Heart left ventricle (tissue), 16 donors: ENCODE measurements around the gene LITAF. TPM values are rescaled to one million over a fixed set of nuclear protein-coding genes. Genes with fewer than 3 reads are reported as not detected.

Experiments used
- ATAC-seq, 4 donors: fragments of 200-7000 bp; cut with Tn5 transposase; one replicate each; pipeline ENCODE4 v1.9.1; 2020 to 2022; ENCODE audit warnings: moderate library complexity in 4 of 4, mild to moderate bottlenecking in 3 of 4, moderate number of reproducible peaks in 1 of 4
- DNase-seq, 5 donors: peaks; one replicate each; pipeline ENCODE4 v3.0.0-alpha.2; 2020
- H3K27ac ChIP-seq, 12 donors: fragments of 200-600 bp; sonication (generic) in 4 of 12; one replicate each; pipeline versions ENCODE4 v1.5.0 to v1.8.0; 2016 to 2022; ENCODE audit warnings: mild to moderate bottlenecking in 2 of 12
- H3K27me3 ChIP-seq, 9 donors: fragments of 200-600 bp; sonication (generic) in 2 of 9; one replicate each; pipeline versions ENCODE4 v1.5.1 to v1.8.0; 2016 to 2022; ENCODE audit warnings: mild to moderate bottlenecking in 3 of 9
- H3K36me3 ChIP-seq, 9 donors: fragments of 200-600 bp; sonication (generic) in 2 of 9; one replicate each; pipeline versions ENCODE4 v1.5.0 to v1.8.0; 2018 to 2022; ENCODE audit warnings: mild to moderate bottlenecking in 2 of 9
- H3K4me1 ChIP-seq, 12 donors: fragments of 200-600 bp; sonication (generic) in 4 of 12; one replicate each; pipeline versions ENCODE4 v1.5.0 to v1.8.0; 2016 to 2022; ENCODE audit warnings: mild to moderate bottlenecking in 3 of 12
- H3K4me3 ChIP-seq, 12 donors: fragments of 200-600 bp; sonication (generic) in 4 of 12; one replicate each; pipeline versions ENCODE4 v1.5.0 to v1.8.0; 2017 to 2022; ENCODE audit warnings: mild to moderate bottlenecking in 9 of 12, moderate library complexity in 4 of 12
- H3K9me3 ChIP-seq, 12 donors: fragments of 200-600 bp; sonication (generic) in 4 of 12; one replicate each; pipeline versions ENCODE4 v1.5.0 to v1.8.0; 2016 to 2022; ENCODE audit warnings: mild to moderate bottlenecking in 1 of 12
- POLR2A ChIP-seq, 2 donors: fragments of 450-650 bp; IDR thresholded peaks; one replicate each; pipeline ENCODE4 v1.6.1; 2017; ENCODE audit warnings: antibody characterized with exemption in 2 of 2, mild to moderate bottlenecking in 2 of 2, moderate library complexity in 2 of 2
- WGBS, 4 donors: extraction: QIAGEN DNeasy Blood & Tissue Kit in 2 of 4; methylation state at CpG; one replicate each; pipeline versions ENCODE4 v1.1.5 to v1.1.7; 2013 to 2018; 5-methylcytosine and 5-hydroxymethylcytosine counted together
- intact Hi-C, 10 donors: fragments of 100-400 bp; cut with DNase I; formaldehyde crosslinking; loops; one replicate each; pipeline versions ENCODE4 v1.11.1 to v1.14.2; 2022
- polyA plus RNA-seq, 2 donors: library from polyadenylated mRNA; stranded (reverse); fragments of 200-250 nt; gene quantifications; one replicate each; pipeline ENCODE4 v1.2.3, GENCODE V29; 2013
- total RNA-seq, 9 donors: library from RNA; depleted of rRNA in 2 of 9; stranded (reverse); fragments of >200 nt in 2 of 9; fragmentation: NEBNext Ultra II Directional in 3 of 9; extraction: Animal tissue kit (Norgen Biotek cat#: 25700) in 3 of 9; gene quantifications; one replicate each; pipeline versions ENCODE4 v1.1.0 to v1.2.4, GENCODE V29; 2016 to 2023
- TF ChIP-seq, protein P1 (sequence below), 12 donors: fragments of 200-600 bp; sonication (generic) in 4 of 12; IDR thresholded peaks; one replicate each; pipeline versions ENCODE4 v1.5.0 to v1.8.0; 2018 to 2022; ENCODE audit warnings: antibody characterized with exemption in 12 of 12, mild to moderate bottlenecking in 5 of 12
- donor health status: ischemic (EF 13 %, LVEDD 7.1; RV severe dilation, severe dysfunction).
- donor health status: healthy with polysubstance abuse.
- donor health status: DM: no; HTN: yes; CAD: no.
- donor health status: DM: no; HTN: no; CAD: no.
- donor health status: ischemic (EF 25% LVEDD 6.9; RV normal size, moderate dysfunction).
- donor health status: ischemic (EF 25% LVEDD 5.7; RV mildly dilated, moderate dysfunction).
- donor health status: healthy.
- donor health status: DM: yes; HTN: yes; CAD: no.
- donor health status: ischemic (EF 35%, LVEDD 5.7; RV mildly dilated, moderate dysfunction).
- donor health status: nonischemic (EF 11% LVEDD 7.7; RV severe dilation, severe dysfunction).
- donor health status: DM: yes; HTN: yes; CAD: no.
- donor health status: PGD.
- donor health status: ischemic (EF 29% LVEDD 5.4; RV normal size, mild dysfunction).
- donor health status: nonischemic (EF 23%, LVEDD 6.1; RV moderate dilation, normal function).

The LITAF gene
- total and polyA plus RNA-seq, 11 donors = 12.2 to 133 (median 46.5) TPM

DNA sequence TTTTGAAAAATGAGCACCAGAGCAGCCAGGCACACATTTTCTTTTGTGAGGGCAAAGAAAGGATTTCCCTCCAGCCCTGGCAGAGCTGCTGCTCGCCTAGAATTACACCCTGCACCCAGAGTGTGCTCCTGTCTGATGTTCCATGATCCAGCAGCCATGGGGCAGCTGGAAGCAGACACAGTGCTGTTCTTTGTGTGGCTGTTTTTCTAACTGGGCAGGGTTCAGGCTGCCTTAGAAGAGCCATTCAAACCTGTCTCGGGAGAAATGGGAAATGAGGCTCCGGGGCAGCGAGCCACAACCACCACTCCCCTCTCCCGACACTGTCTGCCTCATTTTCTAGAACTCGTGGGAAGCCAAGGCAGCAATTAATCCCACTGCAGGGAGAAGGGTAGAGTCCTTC is 28.9 kb downstream of the LITAF start:
- Histone ChIP-seq H3K9me3 (peaks cover 0 to 12% (median 0%) of the 10 kb centered on the region in 12 donors), H3K4me3 (no peak overlapping the region), H3K27me3 (no peaks in the 10 kb centered on the region), H3K36me3 (peaks cover 0 to 63% (median 33%) of the 10 kb centered on the region in 9 donors), H3K27ac (peak overlapping the region in 9 of 12 donors; percentile 1 to 79 (median 48)), H3K4me1 (peaks cover 0 to 61% (median 18%) of the 10 kb centered on the region in 12 donors)
- DNase-seq (peak in 3 of 5 donors; percentile 31 to 56 (median 36)), ATAC-seq (peak; percentile 31 to 84 (median 65))
- intact Hi-C loops = no loop called here
- no peak for TF ChIP-seq POLR2A (IDR thresholded peaks at IDR 0.05)
- TF ChIP-seq, protein P1, sequence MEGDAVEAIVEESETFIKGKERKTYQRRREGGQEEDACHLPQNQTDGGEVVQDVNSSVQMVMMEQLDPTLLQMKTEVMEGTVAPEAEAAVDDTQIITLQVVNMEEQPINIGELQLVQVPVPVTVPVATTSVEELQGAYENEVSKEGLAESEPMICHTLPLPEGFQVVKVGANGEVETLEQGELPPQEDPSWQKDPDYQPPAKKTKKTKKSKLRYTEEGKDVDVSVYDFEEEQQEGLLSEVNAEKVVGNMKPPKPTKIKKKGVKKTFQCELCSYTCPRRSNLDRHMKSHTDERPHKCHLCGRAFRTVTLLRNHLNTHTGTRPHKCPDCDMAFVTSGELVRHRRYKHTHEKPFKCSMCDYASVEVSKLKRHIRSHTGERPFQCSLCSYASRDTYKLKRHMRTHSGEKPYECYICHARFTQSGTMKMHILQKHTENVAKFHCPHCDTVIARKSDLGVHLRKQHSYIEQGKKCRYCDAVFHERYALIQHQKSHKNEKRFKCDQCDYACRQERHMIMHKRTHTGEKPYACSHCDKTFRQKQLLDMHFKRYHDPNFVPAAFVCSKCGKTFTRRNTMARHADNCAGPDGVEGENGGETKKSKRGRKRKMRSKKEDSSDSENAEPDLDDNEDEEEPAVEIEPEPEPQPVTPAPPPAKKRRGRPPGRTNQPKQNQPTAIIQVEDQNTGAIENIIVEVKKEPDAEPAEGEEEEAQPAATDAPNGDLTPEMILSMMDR (IDR thresholded peaks at IDR 0.05) = no peak
- 46 to 60% (median 51%) methylated on average over 5 to 6 of the region's 6 CpGs for WGBS, 4 donors

DNA sequence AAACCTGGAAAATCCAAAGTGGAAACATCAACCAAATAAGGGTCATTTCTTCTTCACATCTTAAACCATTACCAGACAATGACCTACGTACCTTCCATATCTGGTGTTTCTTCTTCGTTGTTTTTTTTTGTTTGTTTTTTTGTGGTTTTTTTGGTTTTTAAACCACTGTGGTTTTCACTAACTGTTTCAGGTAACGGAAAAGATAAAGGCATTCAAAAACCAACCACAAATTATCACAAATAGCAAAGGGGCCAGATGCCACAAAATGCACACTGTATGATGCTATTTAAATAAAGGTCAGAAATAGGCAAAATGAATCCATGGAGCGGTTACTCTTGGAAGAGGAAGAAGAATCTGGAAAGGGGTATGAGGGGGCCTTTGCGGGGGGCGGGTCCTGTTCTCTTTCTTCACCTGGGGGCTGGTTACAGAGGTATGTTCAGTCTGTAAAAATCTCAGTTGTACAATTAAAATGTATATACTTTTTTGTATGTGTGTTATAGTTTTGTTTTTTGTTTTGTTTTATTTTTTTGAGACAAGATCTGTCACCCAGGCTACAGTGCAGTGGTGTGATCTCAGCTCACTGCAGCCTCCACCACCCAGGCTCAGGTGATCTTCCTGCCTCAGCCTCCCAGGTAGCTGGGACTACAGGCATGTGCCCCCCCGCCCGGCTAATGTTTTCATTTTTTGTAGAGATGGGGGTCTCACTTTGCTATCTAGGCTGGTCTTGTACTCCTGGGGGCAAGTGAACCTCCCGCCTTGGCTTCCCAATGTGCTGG is 29.6 kb downstream of the LITAF start:
- Histone ChIP-seq H3K4me1 (peaks cover 0 to 61% (median 21%) of the 10 kb centered on the region in 12 donors), H3K4me3 (no peak overlapping the region)
- intact Hi-C loops = no loop called here

DNA sequence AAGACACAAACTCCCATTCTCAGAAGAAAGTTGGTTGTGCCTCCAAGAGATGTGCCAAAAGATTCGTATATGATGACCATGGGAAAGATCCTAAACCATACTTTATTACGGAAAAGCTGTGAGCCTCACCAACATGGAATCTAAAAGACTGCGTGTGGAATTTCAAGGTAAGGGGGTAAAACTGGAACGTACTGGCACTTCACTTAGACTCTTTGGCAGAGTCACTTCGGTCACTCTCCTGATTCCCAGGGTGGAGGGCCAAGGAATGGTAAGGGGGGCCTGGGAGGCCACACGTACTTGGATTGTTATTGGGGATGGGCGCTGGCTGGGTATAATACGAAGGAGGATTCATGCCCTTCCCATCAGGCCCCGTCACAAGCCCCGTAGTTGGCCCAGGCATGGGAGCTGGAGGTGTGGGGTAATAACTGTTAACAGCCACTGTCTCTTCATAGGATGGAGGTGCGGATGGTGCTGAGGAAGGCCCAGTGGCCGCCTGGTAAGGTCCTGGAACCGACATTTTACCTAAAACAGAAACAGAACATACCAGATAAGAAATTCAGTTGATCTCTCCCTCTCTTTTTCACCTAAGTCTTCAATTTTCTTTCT is 30.4 kb downstream of the LITAF start:
- Histone ChIP-seq H3K4me3 (no peak overlapping the region), H3K36me3 (peaks cover 0 to 77% (median 34%) of the 10 kb centered on the region in 9 donors), H3K27ac (no peak overlapping the region), H3K9me3 (peaks cover 0 to 12% (median 0%) of the 10 kb centered on the region in 12 donors), H3K27me3 (no peaks in the 10 kb centered on the region), H3K4me1 (peaks cover 0 to 61% (median 21%) of the 10 kb centered on the region in 12 donors)
- intact Hi-C loops = no loop called here
- TF ChIP-seq POLR2A (IDR thresholded peaks at IDR 0.05) = no peak
- TF ChIP-seq, protein P1 (IDR thresholded peaks at IDR 0.05) = no peak
- no peak for DNase-seq
- no peak for ATAC-seq
- 93 to 97% (median 95%) methylated on average over 13 of the region's 13 CpGs for WGBS, 4 donors

More for the DNA sequence above, 29.6 kb downstream of the LITAF start:
- Histone ChIP-seq H3K27me3 (no peaks in the 10 kb centered on the region), H3K9me3 (peaks cover 0 to 12% (median 0%) of the 10 kb centered on the region in 12 donors), H3K36me3 (peaks cover 0 to 70% (median 34%) of the 10 kb centered on the region in 9 donors), H3K27ac (peak overlapping the region in 8 of 12 donors; percentile 1 to 79 (median 40))
- WGBS, 4 donors = 83 to 90% (median 86%) methylated on average over 9 of the region's 9 CpGs
- no peak for ATAC-seq
- no peak for DNase-seq
- TF ChIP-seq, protein P1 (IDR thresholded peaks at IDR 0.05) = no peak
- no peak for TF ChIP-seq POLR2A (IDR thresholded peaks at IDR 0.05)

DNA sequence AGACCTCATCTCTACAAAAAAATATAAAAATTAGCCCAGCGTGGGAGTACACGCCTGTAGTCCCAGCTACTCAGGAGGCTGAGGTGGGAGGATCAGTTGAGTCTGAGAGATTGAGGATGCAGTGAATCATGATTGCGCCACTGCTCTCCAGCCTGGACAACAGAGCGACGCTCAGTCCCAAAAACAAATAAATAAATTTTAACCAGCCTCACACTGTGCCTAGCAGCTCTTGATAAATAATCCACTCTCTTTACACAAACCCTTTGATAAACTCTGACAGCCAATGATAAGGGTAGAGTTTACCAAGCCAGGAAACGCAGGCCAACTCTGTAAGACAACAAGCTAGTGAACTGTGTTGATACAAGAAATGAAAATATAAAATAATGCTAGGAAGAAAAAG is 32.7 kb downstream of the LITAF start:
- ATAC-seq (peak in 1 of 4 donors; percentile 27), DNase-seq (no peak)
- H3K4me1 ChIP-seq = peaks cover 0 to 45% (median 11%) of the 10 kb centered on the region in 12 donors
- no peak overlapping the region for H3K27ac ChIP-seq
- H3K9me3 ChIP-seq = peaks cover 0 to 20% (median 0%) of the 10 kb centered on the region in 12 donors
- intact Hi-C loops = loop anchor here in 1 of 10 donors (5.0 kb wide), 1 partner anchor 33 kb away; the partner anchor contains the start of gene LITAF
- WGBS, 4 donors = 83 to 92% (median 88%) methylated on average over 6 of the region's 6 CpGs
- no peak overlapping the region for H3K4me3 ChIP-seq
- TF ChIP-seq, protein P1 (IDR thresholded peaks at IDR 0.05) = no peak
- no peak for TF ChIP-seq POLR2A (IDR thresholded peaks at IDR 0.05)
- H3K36me3 ChIP-seq = peaks cover 0 to 91% (median 55%) of the 10 kb centered on the region in 9 donors
- no peaks in the 10 kb centered on the region for H3K27me3 ChIP-seq
